Globus pallidus (tissue), 1 donor: ENCODE data around the gene NMNAT3.

Experiments used
- DNase-seq: peaks from one replicate; pipeline ENCODE4 v3.0.0-alpha.2; 2015; ENCODE audit warnings: low spot score

Gene NMNAT3

GRCh38 chr3:139521144-139521543, 156.6 kb downstream of the NMNAT3 start:
- no peak for DNase-seq

- peak; percentile 63 for DNase-seq
Measured at GRCh38 chr3:139519998-139520737, 157.6 kb downstream of the NMNAT3 start.

DNA sequence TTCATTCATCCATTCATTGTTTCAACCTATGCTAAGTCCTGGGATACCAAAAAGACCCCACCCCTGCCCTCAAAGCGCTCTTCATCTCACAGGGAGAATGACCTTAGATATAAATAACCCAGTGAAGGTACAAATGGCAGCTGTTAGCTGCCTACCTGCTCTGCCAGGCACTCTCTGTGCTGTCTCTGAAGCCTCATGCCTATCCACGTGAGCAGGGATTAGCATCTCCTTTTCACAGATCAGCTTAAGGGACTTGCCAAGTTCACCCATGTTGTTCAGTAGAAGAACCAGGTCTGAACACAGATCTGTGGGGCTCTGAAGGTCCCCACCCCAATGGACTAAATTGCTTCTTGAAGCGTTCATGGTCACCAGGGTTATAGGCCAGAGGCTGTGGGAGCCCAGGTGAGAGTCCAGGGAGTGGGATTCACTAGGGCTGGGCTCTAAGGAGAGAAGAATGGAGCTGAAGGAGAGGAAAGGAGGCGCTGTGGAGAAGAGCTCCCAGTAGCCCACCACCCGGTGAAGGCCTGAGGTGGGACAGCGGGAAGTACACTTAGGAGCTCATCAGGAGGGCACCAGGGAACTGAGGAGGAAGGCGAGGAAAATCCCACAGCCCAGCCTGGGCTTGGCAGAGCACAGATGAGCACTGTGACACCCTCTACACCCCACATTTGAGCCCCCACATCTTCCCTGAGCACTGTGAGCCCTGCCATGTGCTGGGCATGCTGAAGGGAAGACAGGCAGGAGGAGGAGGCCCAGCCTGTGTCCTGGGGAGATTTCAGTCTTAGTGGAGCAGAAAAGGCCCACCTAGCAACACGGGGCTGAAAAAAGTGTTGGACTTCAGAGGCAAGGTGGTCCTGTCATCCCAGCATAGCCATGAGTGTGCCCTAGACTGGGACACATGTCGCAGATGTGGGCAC, 158.6 kb downstream of the NMNAT3 start:
- DNase-seq, result no peak

- DNase-seq, result no peak
Measured at GRCh38 chr3:139518306-139518705, 159.5 kb downstream of the NMNAT3 start.

DNA sequence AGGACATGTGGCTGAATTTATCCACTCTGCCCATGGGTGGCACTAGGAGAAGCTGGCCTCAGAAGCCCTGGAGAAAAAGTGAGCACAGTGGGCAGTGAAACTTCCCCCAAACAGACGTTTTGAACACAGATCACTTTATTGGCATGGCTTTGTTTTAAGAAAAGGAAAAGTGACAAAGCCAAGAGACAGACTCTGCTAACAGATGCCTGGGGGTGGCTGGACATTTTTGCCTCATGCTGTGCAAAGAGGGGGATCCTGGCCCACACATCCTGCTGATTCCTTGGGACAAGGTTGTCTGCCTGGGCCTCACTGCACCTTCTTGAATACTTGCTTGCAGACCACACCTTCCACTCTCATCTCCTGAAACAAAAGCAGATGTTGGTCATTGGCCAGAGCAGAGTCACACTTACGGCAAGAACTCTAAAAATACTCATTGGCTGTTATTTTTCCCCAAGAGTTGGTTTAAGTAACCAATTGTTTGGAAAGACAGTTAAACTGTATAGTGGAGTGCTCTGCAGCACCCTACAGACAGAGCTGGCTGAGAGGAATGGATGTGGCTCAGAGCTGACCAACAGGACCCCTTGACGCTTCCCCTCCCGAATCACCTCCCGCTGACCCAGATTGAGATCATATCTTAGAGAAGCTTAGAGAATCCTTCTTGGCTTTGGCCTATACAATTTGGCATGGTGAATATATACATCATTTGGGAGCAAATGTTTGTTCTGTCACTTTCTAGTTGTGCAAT, 160.3 kb downstream of the NMNAT3 start:
- no peak for DNase-seq

GRCh38 chr3:139514741-139515140, 163.0 kb downstream of the NMNAT3 start:
- no peak for DNase-seq
